GM23338 (cell line): ENCODE results near the gene DGCR8. TPM values are rescaled to one million over a fixed set of nuclear protein-coding genes. Genes with fewer than 3 reads are reported as not detected.

Experiments used
- ATAC-seq: fragments of 200-7000 bp; cut with Tn5 transposase; 3 replicates; pipeline ENCODE4 v1.9.1; 2020
- DNase-seq: peaks from one replicate; pipeline ENCODE4 v3.0.0-alpha.2; 2015; ENCODE audit warnings: low spot score
- H2AFZ ChIP-seq: fragments of 200-600 bp; sonication (generic); 2 replicates; pipeline ENCODE4 v1.8.0; 2016; ENCODE audit warnings: antibody characterized with exemption, mild to moderate bottlenecking, moderate library complexity
- H3F3A ChIP-seq: fragments of 200-600 bp; sonication (generic); replicated peaks from 2 replicates; pipeline ENCODE4 v1.8.0; 2017; ENCODE audit warnings: antibody characterized with exemption, mixed run types, low read depth
- H3K27ac ChIP-seq: fragments of 200-600 bp; sonication (generic); 2 replicates; pipeline ENCODE4 v1.6.1; 2016; ENCODE audit warnings: low read depth
- H3K27me3 ChIP-seq: fragments of 200-600 bp; sonication (generic); 2 replicates; pipeline ENCODE4 v1.8.0; 2016; ENCODE audit warnings: mild to moderate bottlenecking, mixed run types, moderate library complexity; ENCODE audit not compliant: insufficient read depth
- H3K36me3 ChIP-seq: fragments of 200-600 bp; sonication (generic); 2 replicates; pipeline ENCODE4 v1.8.0; 2016; ENCODE audit warnings: mild to moderate bottlenecking; ENCODE audit not compliant: insufficient read depth
- H3K4me1 ChIP-seq: fragments of 200-600 bp; sonication (generic); 2 replicates; pipeline ENCODE4 v1.8.0; 2016; ENCODE audit warnings: mild to moderate bottlenecking, moderate library complexity; ENCODE audit not compliant: insufficient read depth
- H3K4me2 ChIP-seq: fragments of 200-600 bp; sonication (generic); 2 replicates; pipeline ENCODE4 v1.7.1; 2017; ENCODE audit warnings: mixed run types
- H3K4me3 ChIP-seq: fragments of 200-600 bp; sonication (generic); 2 replicates; pipeline ENCODE4 v1.6.1; 2016; ENCODE audit warnings: mixed run types
- H3K79me2 ChIP-seq: fragments of 200-600 bp; sonication (generic); replicated peaks from 2 replicates; pipeline ENCODE4 v1.8.0; 2017; ENCODE audit warnings: mild to moderate bottlenecking; ENCODE audit not compliant: insufficient read depth
- H3K9me2 ChIP-seq: fragments of 200-600 bp; sonication (generic); 2 replicates; pipeline ENCODE4 v1.8.0; 2017; ENCODE audit not compliant: insufficient read depth
- H4K20me1 ChIP-seq: fragments of 200-600 bp; sonication (generic); replicated peaks from 2 replicates; pipeline ENCODE4 v1.8.0; 2017; ENCODE audit warnings: mild to moderate bottlenecking; ENCODE audit not compliant: insufficient read depth
- H3K27ac Mint-ChIP-seq: 2 replicates; pipeline ENCODE4 v1.8.0; 2020; ENCODE audit warnings: inconsistent platforms, mild to moderate bottlenecking, moderate library complexity, mixed read lengths
- H3K27me3 Mint-ChIP-seq: 3 replicates; pipeline ENCODE4 v1.8.0; 2022; ENCODE audit warnings: low read depth, mild to moderate bottlenecking, moderate library complexity, mixed read lengths, inconsistent platforms; ENCODE audit not compliant: insufficient read depth, poor library complexity
- H3K36me3 Mint-ChIP-seq: 3 replicates; pipeline ENCODE4 v1.8.0; 2021; ENCODE audit warnings: low read depth, mild to moderate bottlenecking, inconsistent platforms, moderate library complexity, mixed read lengths
- H3K4me1 Mint-ChIP-seq: 3 replicates; pipeline ENCODE4 v1.8.0; 2020; ENCODE audit warnings: mild to moderate bottlenecking, inconsistent platforms, mixed read lengths
- H3K4me3 Mint-ChIP-seq: 3 replicates; pipeline ENCODE4 v1.8.0; 2021; ENCODE audit warnings: moderate library complexity, mild to moderate bottlenecking, inconsistent platforms, mixed read lengths
- H3K9me3 Mint-ChIP-seq: 3 replicates; pipeline ENCODE4 v1.8.0; 2020; ENCODE audit warnings: moderate library complexity, mild to moderate bottlenecking, inconsistent platforms, mixed read lengths
- CREB1 ChIP-seq: fragments of 250-450 bp; sonication (Bioruptor Pico); IDR thresholded peaks from 2 replicates; pipeline ENCODE4 v1.5.0; 2020; ENCODE audit warnings: low read depth, mild to moderate bottlenecking, moderate library complexity
- CTCF ChIP-seq, 2 experiments: fragments of 200-600 bp in 1 of 2; sonication (generic) in 1 of 2; conservative IDR thresholded peaks; 2 replicates each; pipeline versions ENCODE4 v1.5.1 to v1.6.1; 2016 to 2017; ENCODE audit warnings: antibody characterized with exemption in 2 of 2, low read depth in 2 of 2, mild to moderate bottlenecking in 2 of 2, moderate library complexity in 1 of 2
- ETS1 ChIP-seq: IDR thresholded peaks from 2 replicates; pipeline ENCODE4 v1.6.1; 2016; ENCODE audit warnings: antibody characterized with exemption
- EZH2 ChIP-seq: fragments of 200-600 bp; sonication (generic); IDR thresholded peaks from one replicate; pipeline ENCODE4 v1.8.0; 2017; ENCODE audit warnings: antibody characterized with exemption, mild to moderate bottlenecking, low read depth; ENCODE audit not compliant: unreplicated experiment
- EZH2phosphoT487 ChIP-seq: fragments of 200-600 bp; sonication (generic); IDR thresholded peaks from one replicate; pipeline ENCODE4 v1.8.1; 2018; ENCODE audit warnings: antibody characterized with exemption; ENCODE audit not compliant: unreplicated experiment
- JUNB ChIP-seq: IDR thresholded peaks from one replicate; pipeline ENCODE4 v1.6.1; 2016; ENCODE audit warnings: antibody characterized with exemption; ENCODE audit not compliant: unreplicated experiment
- NANOG ChIP-seq: IDR thresholded peaks from 2 replicates; pipeline ENCODE4 v1.6.1; 2016; ENCODE audit warnings: antibody characterized with exemption, borderline replicate concordance
- POLR2AphosphoS5 ChIP-seq: IDR thresholded peaks from 2 replicates; pipeline ENCODE4 v1.6.1; 2016; ENCODE audit warnings: antibody characterized with exemption, low read depth
- REST ChIP-seq: IDR thresholded peaks from one replicate; pipeline ENCODE4 v1.6.1; 2018; ENCODE audit warnings: antibody characterized with exemption; ENCODE audit not compliant: unreplicated experiment
- STAT1 ChIP-seq: IDR thresholded peaks from one replicate; pipeline ENCODE4 v1.6.1; 2016; ENCODE audit warnings: antibody characterized with exemption; ENCODE audit not compliant: unreplicated experiment
- ZNF114 ChIP-seq: fragments of 250-450 bp; sonication (Bioruptor Pico); IDR thresholded peaks from 2 replicates; pipeline ENCODE4 v1.5.0; 2020; ENCODE audit warnings: mild to moderate bottlenecking, moderate library complexity
- ZNF331 ChIP-seq: fragments of 250-450 bp; sonication (Bioruptor Pico); IDR thresholded peaks from 2 replicates; pipeline ENCODE4 v1.5.0; 2020; ENCODE audit warnings: low read depth, mild to moderate bottlenecking, moderate library complexity
- ZNF462 ChIP-seq: fragments of 250-450 bp; sonication (Bioruptor Pico); IDR thresholded peaks from 2 replicates; pipeline ENCODE4 v1.5.0; 2020; ENCODE audit warnings: mild to moderate bottlenecking, moderate library complexity
- polyA plus RNA-seq: library from polyadenylated mRNA; unstranded; fragments of >200 nt; fragmentation: Nextera tagmentation; extraction: Ambion mirVana; gene quantifications from 2 replicates; pipeline ENCODE4 v1.2.1, GENCODE V29; 2016
- total RNA-seq: library from RNA; depleted of rRNA; stranded (reverse); fragments of >200 nt; shearing (Covaris generic); gene quantifications from 2 replicates; pipeline ENCODE4 v1.2.3, GENCODE V29; 2014

The DGCR8 gene
- total and polyA plus RNA-seq, 2 experiments from 2014 or later: 12.2 to 48.9 TPM

GRCh38 chr22:20127869-20128618 is 48.0 kb downstream of the DGCR8 start:
- Histone ChIP-seq H3K27ac (peak overlapping the region; percentile 74; the same call in 1 of the 2 replicates), H3K36me3 (peaks cover 16% of the 10 kb centered on the region; the same call in 1 of the 2 replicates)
- ATAC-seq: no peak

More at GRCh38 chr22:20127869-20128618, 48.0 kb downstream of the DGCR8 start:
- Histone ChIP-seq H3K27me3 (no peaks in the 10 kb centered on the region), H2AFZ (no peak overlapping the region), H3K9me2 (no peaks in the 10 kb centered on the region), H3K4me3 (no peak overlapping the region), H3K4me1 (no peaks in the 10 kb centered on the region; the same call in 1 of the 2 replicates), H3K4me2 (no peak overlapping the region), H3F3A (peaks cover 47% of the 10 kb centered on the region), H3K79me2 (peaks cover 16% of the 10 kb centered on the region), H4K20me1 (peaks cover 18% of the 10 kb centered on the region)
- no peak overlapping the region; the same call in 1 of the 2 replicates for H3K27ac Mint-ChIP-seq
- no peak for DNase-seq
- peaks cover 13% of the 10 kb centered on the region for H3K27me3 Mint-ChIP-seq
- peaks cover 52% of the 10 kb centered on the region for H3K36me3 Mint-ChIP-seq
- no peaks in the 10 kb centered on the region for H3K4me1 Mint-ChIP-seq
- no peak overlapping the region for H3K4me3 Mint-ChIP-seq
- TF ChIP-seq POLR2AphosphoS5 (no peak; the same call in 1 of the 2 replicates), ETS1 (no peak), EZH2 (no peak), CREB1 (no peak), CTCF (conservative IDR thresholded peaks at IDR 0.05; ENCODE audit: low read depth in 2 of 2) (no peak), ZNF114 (CRISPR knock-in tag) (no peak), STAT1 (no peak), REST (no peak), ZNF462 (CRISPR knock-in tag) (no peak), EZH2phosphoT487 (no peak), JUNB (no peak), NANOG (no peak), ZNF331 (CRISPR knock-in tag) (no peak)
- no peaks in the 10 kb centered on the region for H3K9me3 Mint-ChIP-seq
